Upper lobe of right lung (tissue), 1 donor: ENCODE measurements around the gene CHD6. TPM values are rescaled to one million over a fixed set of nuclear protein-coding genes. Genes with fewer than 3 reads are reported as not detected.

Experiments
- ATAC-seq: fragments of 200-7000 bp; cut with Tn5 transposase; one replicate; pipeline ENCODE4 v1.9.1; 2020; ENCODE audit warnings: mild to moderate bottlenecking, moderate library complexity
- DNase-seq: peaks from one replicate; pipeline ENCODE4 v3.0.0-alpha.2; 2020
- H3K27ac ChIP-seq: fragments of 200-600 bp; one replicate; pipeline ENCODE4 v1.8.0; 2022
- H3K27me3 ChIP-seq: fragments of 200-600 bp; one replicate; pipeline ENCODE4 v1.8.0; 2022; ENCODE audit warnings: mild to moderate bottlenecking
- H3K36me3 ChIP-seq: fragments of 200-600 bp; one replicate; pipeline ENCODE4 v1.8.0; 2022
- H3K4me1 ChIP-seq: fragments of 200-600 bp; one replicate; pipeline ENCODE4 v1.8.0; 2022
- H3K4me3 ChIP-seq: fragments of 200-600 bp; one replicate; pipeline ENCODE4 v1.8.0; 2022; ENCODE audit warnings: mild to moderate bottlenecking
- H3K9me3 ChIP-seq: fragments of 200-600 bp; one replicate; pipeline ENCODE4 v1.8.0; 2022
- intact Hi-C: fragments of 100-400 bp; cut with DNase I; formaldehyde crosslinking; loops from one replicate; pipeline ENCODE4 v1.11.0; 2022
- total RNA-seq: library from RNA; stranded (reverse); fragmentation: NEBNext Ultra II Directional; extraction: Animal tissue kit (Norgen Biotek cat#: 25700); gene quantifications from one replicate; pipeline ENCODE4 v1.2.1, GENCODE V29; 2021
- TF ChIP-seq, protein P1 (sequence below): fragments of 200-600 bp; IDR thresholded peaks from one replicate; pipeline ENCODE4 v1.8.0; 2022; ENCODE audit warnings: antibody characterized with exemption
- donor health status: DM: no; HTN: yes; CAD: no; lungs with severe emphysema.

Gene CHD6
- total RNA-seq, 1 donor from 2014 or later, result 42.3 TPM

DNA sequence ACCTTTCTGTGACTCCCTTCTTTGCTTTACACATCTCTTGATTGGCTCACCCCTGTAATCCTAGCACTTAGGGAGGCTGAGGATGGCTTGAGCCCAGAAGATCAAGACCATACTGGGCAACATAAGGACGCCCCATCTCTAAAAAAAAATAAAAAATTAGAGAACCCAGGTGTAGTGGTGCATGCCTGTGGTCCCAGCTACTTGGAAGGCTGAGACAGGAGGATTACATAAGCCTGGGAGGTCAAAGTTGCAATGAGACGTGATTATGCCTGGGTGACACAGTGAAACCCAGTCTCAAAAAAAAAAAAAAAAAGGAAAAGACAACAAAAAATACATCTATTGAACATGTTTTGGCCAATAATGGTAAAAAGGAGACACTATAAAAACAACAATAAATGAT, 37.8 kb downstream of the CHD6 start:
- TF ChIP-seq, protein P1, sequence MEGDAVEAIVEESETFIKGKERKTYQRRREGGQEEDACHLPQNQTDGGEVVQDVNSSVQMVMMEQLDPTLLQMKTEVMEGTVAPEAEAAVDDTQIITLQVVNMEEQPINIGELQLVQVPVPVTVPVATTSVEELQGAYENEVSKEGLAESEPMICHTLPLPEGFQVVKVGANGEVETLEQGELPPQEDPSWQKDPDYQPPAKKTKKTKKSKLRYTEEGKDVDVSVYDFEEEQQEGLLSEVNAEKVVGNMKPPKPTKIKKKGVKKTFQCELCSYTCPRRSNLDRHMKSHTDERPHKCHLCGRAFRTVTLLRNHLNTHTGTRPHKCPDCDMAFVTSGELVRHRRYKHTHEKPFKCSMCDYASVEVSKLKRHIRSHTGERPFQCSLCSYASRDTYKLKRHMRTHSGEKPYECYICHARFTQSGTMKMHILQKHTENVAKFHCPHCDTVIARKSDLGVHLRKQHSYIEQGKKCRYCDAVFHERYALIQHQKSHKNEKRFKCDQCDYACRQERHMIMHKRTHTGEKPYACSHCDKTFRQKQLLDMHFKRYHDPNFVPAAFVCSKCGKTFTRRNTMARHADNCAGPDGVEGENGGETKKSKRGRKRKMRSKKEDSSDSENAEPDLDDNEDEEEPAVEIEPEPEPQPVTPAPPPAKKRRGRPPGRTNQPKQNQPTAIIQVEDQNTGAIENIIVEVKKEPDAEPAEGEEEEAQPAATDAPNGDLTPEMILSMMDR, result no peak
- ATAC-seq (no peak), DNase-seq (no peak)
- no peaks in the 10 kb centered on the region for H3K9me3 ChIP-seq
- H3K27me3 ChIP-seq, result no peaks in the 10 kb centered on the region
- no peak overlapping the region for H3K4me3 ChIP-seq
- H3K36me3 ChIP-seq, result no peaks in the 10 kb centered on the region
- no peak overlapping the region for H3K27ac ChIP-seq
- intact Hi-C loops, result no loop called here
- peaks cover 3% of the 10 kb centered on the region for H3K4me1 ChIP-seq

DNA sequence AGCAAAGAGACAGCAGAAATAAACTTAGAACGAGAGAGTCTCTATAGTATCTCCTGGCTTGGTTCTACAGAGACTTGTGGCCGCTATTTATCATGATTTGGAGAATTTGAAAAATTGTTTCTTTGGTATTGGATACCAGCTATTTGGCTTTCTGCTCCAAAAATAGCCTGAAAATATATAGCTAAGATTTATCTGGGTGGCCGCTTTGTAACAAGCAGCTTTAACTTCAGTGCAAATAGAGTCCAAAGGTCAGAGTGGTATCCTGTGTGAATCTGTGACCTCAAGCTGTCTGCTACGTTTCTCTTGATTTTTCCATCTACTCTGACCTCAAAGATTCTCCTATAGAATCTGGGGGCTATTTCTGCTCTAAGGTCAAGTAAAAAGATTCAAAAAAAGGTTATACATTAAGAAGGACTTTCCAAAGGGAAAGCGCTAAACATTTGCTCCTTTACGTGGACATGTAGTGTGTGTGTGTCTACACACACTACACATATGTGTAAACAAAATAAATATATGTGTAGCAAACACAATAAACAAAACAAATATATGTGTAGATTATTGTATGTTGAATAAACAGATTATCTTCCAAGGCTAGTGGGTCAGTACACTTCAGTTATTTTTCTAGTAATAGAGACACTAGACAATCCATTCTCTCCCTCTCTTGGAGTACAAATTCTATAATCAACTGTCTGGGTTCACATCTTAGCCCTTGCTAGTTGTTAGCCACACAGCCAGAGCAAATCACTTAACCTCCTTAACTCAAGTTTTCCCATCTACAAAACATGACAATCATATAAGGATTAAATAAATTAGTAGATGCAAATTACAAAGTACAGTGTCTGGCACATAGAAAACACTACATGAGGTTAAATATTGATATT, 40.8 kb downstream of the CHD6 start:
- peaks cover 4% of the 10 kb centered on the region for H3K4me1 ChIP-seq
- DNase-seq, result no peak
- intact Hi-C loops, result no loop called here

DNA sequence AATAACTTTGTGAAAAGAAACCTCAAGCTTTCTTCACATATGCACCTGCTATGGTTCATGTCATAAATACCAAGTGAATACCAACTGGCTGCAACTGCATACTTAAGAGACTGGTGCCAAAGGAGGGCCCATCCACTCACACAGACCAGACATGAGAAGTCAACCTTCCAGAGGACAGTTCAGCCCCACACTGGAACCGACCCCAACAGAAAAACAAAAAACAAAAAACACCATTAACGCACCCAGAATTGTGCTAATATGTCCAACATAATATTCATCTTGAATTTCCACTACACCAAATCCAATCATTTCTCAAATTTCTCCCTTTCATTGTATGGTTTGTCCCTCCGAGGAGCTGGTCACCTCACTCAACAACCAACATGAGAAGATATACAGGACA, 42.8 kb downstream of the CHD6 start:
- H3K4me1 ChIP-seq, result peaks cover 15% of the 10 kb centered on the region
- H3K27ac ChIP-seq, result no peak overlapping the region
- no peak overlapping the region for H3K4me3 ChIP-seq
- ATAC-seq (no peak), DNase-seq (no peak)
- intact Hi-C loops, result no loop called here
- TF ChIP-seq, protein P1, result no peak
- no peaks in the 10 kb centered on the region for H3K36me3 ChIP-seq
- H3K27me3 ChIP-seq, result no peaks in the 10 kb centered on the region
- H3K9me3 ChIP-seq, result no peaks in the 10 kb centered on the region

More for the DNA sequence above, 40.8 kb downstream of the CHD6 start:
- Histone ChIP-seq H3K4me3 (no peak overlapping the region), H3K9me3 (no peaks in the 10 kb centered on the region), H3K36me3 (no peaks in the 10 kb centered on the region), H3K27ac (no peak overlapping the region), H3K27me3 (no peaks in the 10 kb centered on the region)
- ATAC-seq, result no peak
- TF ChIP-seq, protein P1, result no peak

DNA sequence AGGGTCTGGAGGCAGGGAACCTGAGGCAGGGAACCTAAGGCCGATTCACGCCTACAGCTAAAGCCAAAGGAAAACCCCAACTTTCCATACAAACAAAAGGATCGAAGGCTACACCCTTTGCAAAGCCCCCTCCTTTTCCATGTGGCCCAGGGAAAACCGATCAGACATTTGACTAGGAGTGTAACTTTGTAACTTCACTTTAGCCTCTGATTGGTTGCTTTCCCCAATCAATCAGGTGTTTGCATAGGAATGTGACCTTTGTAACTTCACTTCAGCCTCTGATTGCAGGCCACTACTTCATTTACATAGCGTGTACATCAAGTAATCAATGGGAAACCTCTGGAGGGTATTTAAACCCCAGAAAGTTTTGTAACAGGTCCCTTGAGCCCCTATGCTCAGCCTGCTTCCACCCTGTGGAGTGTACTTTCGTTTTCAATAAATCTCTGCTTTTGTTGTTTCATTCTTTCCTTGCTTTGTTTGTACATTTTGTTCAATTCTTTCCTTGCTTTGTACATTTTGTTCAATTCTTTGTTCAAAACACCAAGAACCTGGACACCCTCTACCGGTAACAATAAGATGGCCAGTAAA, 43.3 kb downstream of the CHD6 start:
- H3K9me3 ChIP-seq, result no peaks in the 10 kb centered on the region
- ATAC-seq (no peak), DNase-seq (no peak)
- no peaks in the 10 kb centered on the region for H3K27me3 ChIP-seq
- no peaks in the 10 kb centered on the region for H3K36me3 ChIP-seq
- H3K4me1 ChIP-seq, result peaks cover 15% of the 10 kb centered on the region
- intact Hi-C loops, result no loop called here
- TF ChIP-seq, protein P1, result no peak
- H3K4me3 ChIP-seq, result no peak overlapping the region
- H3K27ac ChIP-seq, result no peak overlapping the region

DNA sequence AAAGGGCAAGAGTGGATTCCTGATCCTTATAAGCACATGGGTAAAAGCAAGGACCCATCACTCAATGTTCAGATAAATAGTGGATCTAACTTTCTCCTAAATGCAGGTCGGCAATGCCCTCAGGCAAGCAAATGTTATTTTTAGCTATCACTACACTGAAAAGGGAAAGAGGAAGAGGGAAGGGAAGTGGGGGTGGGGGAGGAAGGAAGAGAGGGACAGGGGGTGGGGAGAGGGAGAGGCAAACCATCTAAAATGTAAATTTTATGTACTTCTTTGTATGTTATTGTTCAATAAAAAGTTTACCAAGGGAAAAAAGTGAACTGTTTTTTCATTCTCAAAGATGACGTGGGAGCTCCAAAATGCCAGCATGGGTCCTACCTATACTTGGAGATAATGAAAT, 44.2 kb downstream of the CHD6 start:
- ATAC-seq, result no peak
- TF ChIP-seq, protein P1, result no peak
- Histone ChIP-seq H3K9me3 (no peaks in the 10 kb centered on the region), H3K27me3 (no peaks in the 10 kb centered on the region), H3K36me3 (no peaks in the 10 kb centered on the region), H3K27ac (no peak overlapping the region), H3K4me3 (no peak overlapping the region), H3K4me1 (peaks cover 12% of the 10 kb centered on the region)
- intact Hi-C loops, result no loop called here
- DNase-seq, result no peak
